Astrocyte (in vitro differentiated cells and primary cell): ENCODE data around the gene SSUH2. TPM values are rescaled to one million over a fixed set of nuclear protein-coding genes. Genes with fewer than 3 reads are reported as not detected.

Source experiments
- DNase-seq: peaks from one replicate; pipeline ENCODE4 v3.0.0-alpha.2; 2010; ENCODE audit warnings: low read depth
- FAIRE-seq: peaks from 2 replicates; lab custom pipeline; 2011; peaks lifted over from hg19 to GRCh38; lab: Jason Lieb, UNC
- H2AFZ ChIP-seq: 2 replicates; pipeline ENCODE4 v1.6.0; 2012; ENCODE audit warnings: low read depth, low read length, inconsistent platforms
- H3K27ac ChIP-seq: 2 replicates; pipeline ENCODE4 v1.5.1; 2011; ENCODE audit warnings: low read depth, low read length, inconsistent platforms
- H3K27me3 ChIP-seq: 2 replicates; pipeline ENCODE4 v1.6.0; 2011; ENCODE audit warnings: low read length, inconsistent platforms; ENCODE audit not compliant: insufficient read depth
- H3K36me3 ChIP-seq: 2 replicates; pipeline ENCODE4 v1.5.1; 2011; ENCODE audit warnings: low read length, inconsistent platforms; ENCODE audit not compliant: insufficient read depth
- H3K4me1 ChIP-seq: 2 replicates; pipeline ENCODE4 v1.5.1; 2011; ENCODE audit warnings: low read length, inconsistent platforms; ENCODE audit not compliant: insufficient read depth
- H3K4me2 ChIP-seq: 2 replicates; pipeline ENCODE4 v1.6.0; 2012; ENCODE audit warnings: low read length, inconsistent platforms
- H3K4me3 ChIP-seq: 2 replicates; pipeline ENCODE4 v1.5.1; 2011; ENCODE audit warnings: low read depth, mild to moderate bottlenecking, low read length, inconsistent platforms; ENCODE audit not compliant: insufficient read depth
- H3K79me2 ChIP-seq: 2 replicates; pipeline ENCODE4 v1.6.0; 2012; ENCODE audit warnings: mild to moderate bottlenecking, low read length, inconsistent platforms; ENCODE audit not compliant: insufficient read depth
- H3K9ac ChIP-seq: 2 replicates; pipeline ENCODE4 v1.6.0; 2012; ENCODE audit warnings: mild to moderate bottlenecking, low read length, inconsistent platforms
- H3K9me3 ChIP-seq: 2 replicates; pipeline ENCODE4 v1.5.1; 2012; ENCODE audit warnings: low read depth, mild to moderate bottlenecking, low read length, inconsistent platforms; ENCODE audit not compliant: insufficient read depth
- H4K20me1 ChIP-seq: 2 replicates; pipeline ENCODE4 v1.6.0; 2012; ENCODE audit warnings: low read length, inconsistent platforms; ENCODE audit not compliant: insufficient read depth
- H3K27ac Mint-ChIP-seq: one replicate; pipeline ENCODE4 v1.8.0; 2021; ENCODE audit warnings: mild to moderate bottlenecking, mixed read lengths; ENCODE audit not compliant: unreplicated experiment
- H3K27me3 Mint-ChIP-seq: one replicate; pipeline ENCODE4 v1.8.0; 2021; ENCODE audit warnings: low read depth, mixed read lengths; ENCODE audit not compliant: unreplicated experiment
- H3K36me3 Mint-ChIP-seq: one replicate; pipeline ENCODE4 v1.8.0; 2021; ENCODE audit warnings: low read depth, mixed read lengths; ENCODE audit not compliant: unreplicated experiment
- H3K4me1 Mint-ChIP-seq: one replicate; pipeline ENCODE4 v1.8.0; 2021; ENCODE audit warnings: low read depth, mixed read lengths; ENCODE audit not compliant: unreplicated experiment
- H3K4me3 Mint-ChIP-seq: one replicate; pipeline ENCODE4 v1.8.0; 2021; ENCODE audit warnings: mild to moderate bottlenecking, moderate library complexity, mixed read lengths; ENCODE audit not compliant: unreplicated experiment
- H3K9me3 Mint-ChIP-seq: one replicate; pipeline ENCODE4 v1.8.0; 2021; ENCODE audit warnings: mild to moderate bottlenecking, mixed read lengths; ENCODE audit not compliant: unreplicated experiment
- EZH2 ChIP-seq: IDR thresholded peaks from 2 replicates; pipeline ENCODE4 v1.6.1; 2012; ENCODE audit warnings: mild to moderate bottlenecking, low read length, inconsistent platforms; ENCODE audit not compliant: insufficient read depth
- total RNA-seq: library from RNA; stranded (reverse); gene quantifications from 2 replicates; pipeline ENCODE4 v1.2.1, GENCODE V29; 2021
- TF ChIP-seq, protein P1 (sequence below): IDR thresholded peaks from 2 replicates; pipeline ENCODE4 v1.5.1; 2011; ENCODE audit warnings: low read depth, mild to moderate bottlenecking, inconsistent platforms, low read length, moderate library complexity; ENCODE audit not compliant: insufficient read depth

The SSUH2 gene
- total RNA-seq, 1 donor from 2014 or later, result not detected

DNA sequence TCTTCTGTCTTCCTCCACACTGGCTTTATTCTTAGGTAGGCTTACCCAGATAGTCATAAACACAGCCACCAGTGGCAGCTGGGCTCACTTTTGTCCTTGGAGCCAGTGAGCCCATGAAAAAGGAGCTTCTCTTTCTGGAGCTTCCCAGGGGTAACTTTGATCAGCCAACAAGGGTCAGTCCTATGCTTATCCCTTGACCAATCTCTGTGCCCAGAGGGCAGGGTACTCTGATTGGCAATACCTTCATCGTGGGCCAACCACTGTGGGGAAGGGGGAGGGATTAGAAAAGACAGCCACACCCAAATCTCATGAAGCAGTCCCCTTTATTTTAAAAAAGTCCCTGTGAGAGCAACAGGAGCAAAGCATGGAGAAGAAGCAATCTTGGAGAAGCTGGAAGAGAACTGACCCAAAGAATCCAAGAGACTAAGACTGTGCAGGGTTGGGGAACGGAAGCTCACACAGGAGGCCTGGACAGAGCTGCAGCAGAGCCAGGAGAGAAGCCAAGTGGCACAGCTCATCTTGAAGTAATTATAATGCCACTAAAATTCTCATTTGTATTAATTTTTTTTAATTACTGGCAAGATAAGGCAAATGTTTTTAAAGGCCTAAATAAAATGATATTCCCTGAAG lies 70.4 kb downstream of the SSUH2 start:
- no peak for FAIRE-seq
- H3K27me3 Mint-ChIP-seq, result no peaks in the 10 kb centered on the region
- H3K36me3 Mint-ChIP-seq, result peaks cover 27% of the 10 kb centered on the region
- DNase-seq, result no peak
- Histone ChIP-seq H3K4me1 (peaks cover 20% of the 10 kb centered on the region), H4K20me1 (no peaks in the 10 kb centered on the region), H3K36me3 (peaks cover 6% of the 10 kb centered on the region), H3K9me3 (no peaks in the 10 kb centered on the region), H3K9ac (no peak overlapping the region), H3K4me3 (no peak overlapping the region), H3K4me2 (no peak overlapping the region), H3K27me3 (no peaks in the 10 kb centered on the region), H2AFZ (no peak overlapping the region), H3K79me2 (no peaks in the 10 kb centered on the region), H3K27ac (no peak overlapping the region)
- peaks cover 51% of the 10 kb centered on the region for H3K4me1 Mint-ChIP-seq
- no peak for TF ChIP-seq EZH2
- TF ChIP-seq, protein P1, sequence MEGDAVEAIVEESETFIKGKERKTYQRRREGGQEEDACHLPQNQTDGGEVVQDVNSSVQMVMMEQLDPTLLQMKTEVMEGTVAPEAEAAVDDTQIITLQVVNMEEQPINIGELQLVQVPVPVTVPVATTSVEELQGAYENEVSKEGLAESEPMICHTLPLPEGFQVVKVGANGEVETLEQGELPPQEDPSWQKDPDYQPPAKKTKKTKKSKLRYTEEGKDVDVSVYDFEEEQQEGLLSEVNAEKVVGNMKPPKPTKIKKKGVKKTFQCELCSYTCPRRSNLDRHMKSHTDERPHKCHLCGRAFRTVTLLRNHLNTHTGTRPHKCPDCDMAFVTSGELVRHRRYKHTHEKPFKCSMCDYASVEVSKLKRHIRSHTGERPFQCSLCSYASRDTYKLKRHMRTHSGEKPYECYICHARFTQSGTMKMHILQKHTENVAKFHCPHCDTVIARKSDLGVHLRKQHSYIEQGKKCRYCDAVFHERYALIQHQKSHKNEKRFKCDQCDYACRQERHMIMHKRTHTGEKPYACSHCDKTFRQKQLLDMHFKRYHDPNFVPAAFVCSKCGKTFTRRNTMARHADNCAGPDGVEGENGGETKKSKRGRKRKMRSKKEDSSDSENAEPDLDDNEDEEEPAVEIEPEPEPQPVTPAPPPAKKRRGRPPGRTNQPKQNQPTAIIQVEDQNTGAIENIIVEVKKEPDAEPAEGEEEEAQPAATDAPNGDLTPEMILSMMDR, result no peak
- no peak overlapping the region for H3K27ac Mint-ChIP-seq
- no peak overlapping the region for H3K4me3 Mint-ChIP-seq
- H3K9me3 Mint-ChIP-seq, result peaks cover 3% of the 10 kb centered on the region

- FAIRE-seq, result no peak
- Histone ChIP-seq H3K27ac (no peak overlapping the region), H3K27me3 (no peaks in the 10 kb centered on the region), H2AFZ (no peak overlapping the region), H3K79me2 (no peaks in the 10 kb centered on the region), H3K4me1 (peaks cover 17% of the 10 kb centered on the region), H3K9ac (no peak overlapping the region), H3K9me3 (no peaks in the 10 kb centered on the region), H3K4me2 (no peak overlapping the region), H3K4me3 (no peak overlapping the region), H3K36me3 (peaks cover 6% of the 10 kb centered on the region), H4K20me1 (no peaks in the 10 kb centered on the region)
- Mint-ChIP-seq H3K4me3 (no peak overlapping the region), H3K27me3 (no peaks in the 10 kb centered on the region), H3K4me1 (peaks cover 46% of the 10 kb centered on the region), H3K9me3 (peaks cover 3% of the 10 kb centered on the region), H3K27ac (no peak overlapping the region), H3K36me3 (peaks cover 34% of the 10 kb centered on the region)
- TF ChIP-seq, protein P1, result no peak
- TF ChIP-seq EZH2, result no peak
- no peak for DNase-seq
Observed at GRCh38 chr3:8573342-8573926, 71.2 kb downstream of the SSUH2 start.

DNA sequence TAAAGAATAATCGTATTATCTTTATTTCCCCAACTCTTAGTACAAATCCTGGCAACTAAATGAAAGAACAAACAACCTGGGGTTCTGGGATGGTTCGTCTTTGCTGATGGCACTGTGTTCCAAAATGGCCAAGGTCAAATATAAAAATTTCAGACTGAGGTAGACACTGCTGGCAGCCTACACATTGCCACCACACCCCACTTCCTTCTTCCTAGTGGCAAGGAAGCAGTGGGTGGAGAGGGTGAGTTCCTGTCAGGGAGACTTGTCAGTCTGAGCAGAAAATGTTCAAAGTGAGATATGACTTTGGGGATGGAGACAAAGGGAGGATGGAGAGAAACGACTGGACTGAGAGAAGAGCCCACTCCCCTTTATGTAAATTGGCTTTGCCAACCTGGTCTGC lies 73.3 kb downstream of the SSUH2 start:
- H4K20me1 ChIP-seq, result no peaks in the 10 kb centered on the region
- Mint-ChIP-seq H3K4me1 (peaks cover 34% of the 10 kb centered on the region), H3K27me3 (no peaks in the 10 kb centered on the region), H3K4me3 (no peak overlapping the region), H3K9me3 (peaks cover 3% of the 10 kb centered on the region), H3K27ac (no peak overlapping the region), H3K36me3 (peaks cover 32% of the 10 kb centered on the region)
- H3K4me2 ChIP-seq, result no peak overlapping the region
- peaks cover 11% of the 10 kb centered on the region for H3K4me1 ChIP-seq
- no peak overlapping the region for H3K27ac ChIP-seq
- H3K27me3 ChIP-seq, result no peaks in the 10 kb centered on the region
- TF ChIP-seq EZH2, result no peak
- TF ChIP-seq, protein P1, result no peak
- FAIRE-seq (no peak), DNase-seq (no peak)
- H3K4me3 ChIP-seq, result no peak overlapping the region
- H3K9me3 ChIP-seq, result no peaks in the 10 kb centered on the region
- no peak overlapping the region for H3K9ac ChIP-seq
- H2AFZ ChIP-seq, result no peak overlapping the region
- peaks cover 16% of the 10 kb centered on the region for H3K36me3 ChIP-seq
- H3K79me2 ChIP-seq, result no peaks in the 10 kb centered on the region
